B cell (primary cell): ENCODE results near the gene PPP6R2. TPM values are rescaled to one million over a fixed set of nuclear protein-coding genes. Genes with fewer than 3 reads are reported as not detected.

Experiments used
- ATAC-seq: fragments of 200-7000 bp; cut with Tn5 transposase; one replicate; pipeline ENCODE4 v1.10.0; 2021; ENCODE audit warnings: low read depth, mild to moderate bottlenecking, moderate number of reproducible peaks, moderate library complexity
- CTCF ChIA-PET: fragments of 350-600 bp; sonication (Branson Sonifier 250); formaldehyde crosslinking; loops from one replicate; lab custom pipeline; 2021; ENCODE audit warnings: antibody characterized with exemption, inconsistent platforms; lab: Charles Lee
- POLR2A ChIA-PET: fragments of 350-600 bp; sonication (Branson Sonifier 250); formaldehyde crosslinking; loops from one replicate; lab custom pipeline; 2021; ENCODE audit warnings: antibody characterized with exemption; lab: Charles Lee
- DNase-seq: peaks from one replicate; pipeline ENCODE4 v3.0.0; 2013
- H2AFZ ChIP-seq: 2 replicates; pipeline ENCODE4 v1.6.1; 2012; ENCODE audit warnings: mild to moderate bottlenecking, low read depth, low read length; ENCODE audit not compliant: insufficient read depth, poor library complexity, severe bottlenecking
- H3K27ac ChIP-seq, 2 donors: 1 replicate in 1 of 2; 2 replicates in 1 of 2; pipeline ENCODE4 v1.5.1; 2012 to 2013; ENCODE audit warnings: low read length in 2 of 2, mild to moderate bottlenecking in 2 of 2, moderate library complexity in 1 of 2
- H3K27me3 ChIP-seq, 4 experiments: fragments of 200-600 bp in 1 of 4; sonication (generic) in 1 of 4; replicated peaks in 1 of 4; 1 replicate in 2 of 4; 2 replicates in 2 of 4; pipeline versions ENCODE4 v1.6.1 to v1.7.0; 2013 to 2016; ENCODE audit warnings: low read length in 3 of 4, mild to moderate bottlenecking in 2 of 4, mixed read lengths in 1 of 4, moderate library complexity in 1 of 4; ENCODE audit not compliant: insufficient read depth in 4 of 4, control insufficient read depth in 3 of 4; ENCODE audit errors: control extremely low read depth in 1 of 4
- H3K36me3 ChIP-seq, 2 experiments: replicated peaks in 1 of 2; 1 replicate in 1 of 2; 2 replicates in 1 of 2; pipeline versions ENCODE4 v1.6.1 to v1.7.1; 2013; ENCODE audit warnings: low read length in 1 of 2; ENCODE audit not compliant: insufficient read depth in 2 of 2, control insufficient read depth in 1 of 2; ENCODE audit errors: control extremely low read depth in 1 of 2, extremely low read depth in 1 of 2
- H3K4me1 ChIP-seq, 2 donors: fragments of 200-600 bp in 1 of 2; sonication (generic) in 1 of 2; 1 replicate in 1 of 2; 2 replicates in 1 of 2; pipeline versions ENCODE4 v1.5.1 to v1.6.1; 2013 to 2017; ENCODE audit warnings: low read length in 2 of 2; ENCODE audit not compliant: control insufficient read depth in 2 of 2, insufficient read depth in 2 of 2
- H3K4me2 ChIP-seq: replicated peaks from 2 replicates; pipeline ENCODE3; 2012; ENCODE audit warnings: mild to moderate bottlenecking, low read depth, low read length; ENCODE audit not compliant: poor library complexity, severe bottlenecking
- H3K4me3 ChIP-seq, 5 experiments: fragments of 200-600 bp in 1 of 5; sonication (generic) in 1 of 5; 1 replicate in 3 of 5; 2 replicates in 2 of 5; pipeline versions ENCODE4 v1.5.1 to v1.7.0; 2011 to 2016; ENCODE audit warnings: low read length in 4 of 5, mild to moderate bottlenecking in 4 of 5, low read depth in 2 of 5, control low read depth in 1 of 5, moderate library complexity in 1 of 5; ENCODE audit not compliant: insufficient read depth in 1 of 5; ENCODE audit errors: control extremely low read depth in 1 of 5, extremely low read depth in 1 of 5
- H3K79me2 ChIP-seq: fragments of 200-600 bp; sonication (generic); one replicate; pipeline ENCODE4 v1.6.0; 2016; ENCODE audit warnings: low read length; ENCODE audit not compliant: control insufficient read depth, insufficient read depth
- H3K9ac ChIP-seq: fragments of 200-600 bp; sonication (generic); 2 replicates; pipeline ENCODE4 v1.6.1; 2017; ENCODE audit warnings: mild to moderate bottlenecking, low read length, moderate library complexity
- H3K9me3 ChIP-seq, 3 donors: one replicate each; pipeline versions ENCODE4 v1.6.1 to v1.7.1; 2013; ENCODE audit warnings: low read length in 2 of 3; ENCODE audit not compliant: control insufficient read depth in 2 of 3, insufficient read depth in 1 of 3; ENCODE audit errors: control extremely low read depth in 1 of 3
- H4K20me1 ChIP-seq: 2 replicates; pipeline ENCODE4 v1.6.0; 2012; ENCODE audit warnings: mild to moderate bottlenecking, low read length; ENCODE audit not compliant: insufficient read depth, control insufficient read depth, poor library complexity, severe bottlenecking
- H3K27ac Mint-ChIP-seq: one replicate; pipeline ENCODE4 v1.8.0; 2021; ENCODE audit warnings: mixed read lengths
- H3K27me3 Mint-ChIP-seq: one replicate; pipeline ENCODE4 v1.8.0; 2021; ENCODE audit warnings: mixed read lengths
- H3K4me1 Mint-ChIP-seq: one replicate; pipeline ENCODE4 v1.8.0; 2021; ENCODE audit warnings: mixed read lengths
- H3K4me3 Mint-ChIP-seq: one replicate; pipeline ENCODE4 v1.8.0; 2021; ENCODE audit warnings: mixed read lengths
- H3K9me3 Mint-ChIP-seq: one replicate; pipeline ENCODE4 v1.8.0; 2022; ENCODE audit warnings: mixed read lengths; ENCODE audit not compliant: insufficient read depth
- EZH2 ChIP-seq: IDR thresholded peaks from 2 replicates; pipeline ENCODE4 v1.6.1; 2012; ENCODE audit warnings: borderline replicate concordance, low read depth, mild to moderate bottlenecking, moderate library complexity, low read length; ENCODE audit not compliant: insufficient read depth, poor library complexity, severe bottlenecking
- WGBS: methylation state at CpG from one replicate; pipeline ENCODE4 v1.1.5; 2013; ENCODE audit warnings: missing lambda C conversion rate; ENCODE audit not compliant: insufficient coverage; 5-methylcytosine and 5-hydroxymethylcytosine counted together
- intact Hi-C: fragments of 100-400 bp; cut with micrococcal nuclease; formaldehyde crosslinking; loops from one replicate; pipeline ENCODE4 v1.10.0; 2022
- polyA plus RNA-seq: library from polyadenylated mRNA; depleted of rRNA; stranded (reverse); fragments of >200 nt; gene quantifications from 2 replicates; pipeline ENCODE4 v1.2.3, GENCODE V29; 2012
- total RNA-seq, 2 donors: library from RNA; stranded (reverse); fragments of 120-200 nt in 1 of 2; gene quantifications; 1 replicate in 1 of 2; 2 replicates in 1 of 2; pipeline versions ENCODE4 v1.2.3 to v1.2.4, GENCODE V29; 2013 to 2022
- TF ChIP-seq, protein P1 (sequence below): fragments of 200-600 bp; IDR thresholded peaks from one replicate; pipeline ENCODE4 v1.8.0; 2022; ENCODE audit warnings: antibody characterized with exemption, mild to moderate bottlenecking

Gene PPP6R2
- total and polyA plus RNA-seq, 2 donors (not counting 1 experiment from before 2014, with no cell fraction given), result 91.4 to 98.7 TPM

DNA sequence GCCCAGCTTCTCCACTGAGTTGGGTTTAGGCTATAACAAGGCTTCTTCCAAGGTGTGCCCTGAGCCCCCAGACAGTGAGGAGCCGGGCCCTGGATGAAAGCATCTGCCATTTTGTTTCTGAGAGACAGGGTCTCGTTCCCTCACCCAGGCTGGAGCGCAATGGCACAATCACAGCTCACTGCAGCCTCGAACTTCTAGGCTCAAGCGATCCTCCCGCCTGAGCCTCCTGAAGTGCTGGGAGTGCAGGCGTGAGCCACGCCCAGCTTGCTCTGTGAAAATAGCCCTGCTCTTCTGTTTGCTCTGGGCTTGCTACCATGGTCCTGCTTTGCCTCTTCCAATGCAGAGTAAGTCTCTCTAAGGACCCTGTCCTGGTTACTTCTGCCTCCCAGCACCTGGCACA lies 23.0 kb upstream of the PPP6R2 start:
- H3K27me3 ChIP-seq, result no peaks in the 10 kb centered on the region
- no peaks in the 10 kb centered on the region for H3K27me3 Mint-ChIP-seq
- H3K4me3 ChIP-seq, result no peak overlapping the region
- DNase-seq (no peak), ATAC-seq (no peak)
- TF ChIP-seq EZH2, result no peak
- TF ChIP-seq, protein P1, sequence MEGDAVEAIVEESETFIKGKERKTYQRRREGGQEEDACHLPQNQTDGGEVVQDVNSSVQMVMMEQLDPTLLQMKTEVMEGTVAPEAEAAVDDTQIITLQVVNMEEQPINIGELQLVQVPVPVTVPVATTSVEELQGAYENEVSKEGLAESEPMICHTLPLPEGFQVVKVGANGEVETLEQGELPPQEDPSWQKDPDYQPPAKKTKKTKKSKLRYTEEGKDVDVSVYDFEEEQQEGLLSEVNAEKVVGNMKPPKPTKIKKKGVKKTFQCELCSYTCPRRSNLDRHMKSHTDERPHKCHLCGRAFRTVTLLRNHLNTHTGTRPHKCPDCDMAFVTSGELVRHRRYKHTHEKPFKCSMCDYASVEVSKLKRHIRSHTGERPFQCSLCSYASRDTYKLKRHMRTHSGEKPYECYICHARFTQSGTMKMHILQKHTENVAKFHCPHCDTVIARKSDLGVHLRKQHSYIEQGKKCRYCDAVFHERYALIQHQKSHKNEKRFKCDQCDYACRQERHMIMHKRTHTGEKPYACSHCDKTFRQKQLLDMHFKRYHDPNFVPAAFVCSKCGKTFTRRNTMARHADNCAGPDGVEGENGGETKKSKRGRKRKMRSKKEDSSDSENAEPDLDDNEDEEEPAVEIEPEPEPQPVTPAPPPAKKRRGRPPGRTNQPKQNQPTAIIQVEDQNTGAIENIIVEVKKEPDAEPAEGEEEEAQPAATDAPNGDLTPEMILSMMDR, result no peak
- H3K4me1 Mint-ChIP-seq, result peaks cover 29% of the 10 kb centered on the region
- H3K9me3 Mint-ChIP-seq, result no peaks in the 10 kb centered on the region
- no peak overlapping the region for H3K27ac ChIP-seq
- no peak overlapping the region for H3K27ac Mint-ChIP-seq
- CTCF ChIA-PET, result interaction anchor here (0.9 to 2.0 kb wide), 4 partner anchors 40 to 178 kb away, joined by 3 to 5 read pairs (median 4); no protein-coding TSS in a partner anchor
- no peak overlapping the region for H3K4me3 Mint-ChIP-seq
- no peak overlapping the region for H3K9ac ChIP-seq
- no peaks in the 10 kb centered on the region for H4K20me1 ChIP-seq
- WGBS, result 94% methylated on average over 8 of the region's 8 CpGs
- no peak overlapping the region for H3K4me2 ChIP-seq
- intact Hi-C loops, result no loop called here
- peaks cover 5 to 17% of the 10 kb centered on the region in 2 donors for H3K4me1 ChIP-seq
- POLR2A ChIA-PET, result interaction anchor here (0.8 to 1.2 kb wide), 2 partner anchors 8 to 11 kb away, joined by 3 to 4 read pairs; no protein-coding TSS in a partner anchor
- no peak overlapping the region for H2AFZ ChIP-seq
- H3K36me3 ChIP-seq, result no peaks in the 10 kb centered on the region
- H3K79me2 ChIP-seq, result no peaks in the 10 kb centered on the region
- no peaks in the 10 kb centered on the region for H3K9me3 ChIP-seq

DNA sequence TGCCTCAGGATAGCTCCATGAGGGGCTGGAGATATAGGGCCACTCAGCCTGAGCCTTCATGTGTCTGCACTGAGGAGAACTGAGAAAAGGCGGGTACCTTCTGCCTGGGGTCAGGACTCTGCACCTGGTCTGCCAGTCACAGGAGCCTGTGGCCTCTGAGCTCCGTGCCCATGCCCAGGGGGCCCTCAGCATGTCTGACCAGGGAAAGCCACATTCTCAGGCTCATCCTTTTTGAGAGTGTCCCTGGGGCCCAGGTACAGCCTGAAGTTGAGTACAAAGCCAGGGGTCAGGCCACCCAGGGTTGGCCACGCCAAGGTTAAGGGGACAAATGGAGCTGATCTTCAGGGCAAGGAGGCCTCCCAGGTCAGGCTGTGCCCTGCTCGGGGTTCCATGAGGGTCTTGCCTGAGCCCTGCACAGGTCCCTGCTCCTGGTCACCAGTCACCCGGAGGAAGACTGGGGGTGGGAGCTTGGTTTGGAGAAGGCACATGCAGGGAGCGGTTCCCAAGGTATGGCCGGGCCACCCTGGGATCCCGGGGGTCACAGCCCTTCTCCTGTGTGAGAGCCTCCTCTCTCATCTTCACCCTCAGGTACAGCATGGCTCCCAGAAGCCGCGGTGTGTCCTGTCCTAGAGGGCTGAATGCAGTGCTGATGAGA lies 22.3 kb upstream of the PPP6R2 start:
- no peak overlapping the region for H3K27ac Mint-ChIP-seq
- H3K4me2 ChIP-seq, result no peak overlapping the region
- H2AFZ ChIP-seq, result no peak overlapping the region
- no peaks in the 10 kb centered on the region for H3K36me3 ChIP-seq
- no peak overlapping the region for H3K9ac ChIP-seq
- peaks cover 0 to under 1% (median 0%) of the 10 kb centered on the region in 4 experiments for H3K27me3 ChIP-seq
- DNase-seq, result no peak
- H3K27ac ChIP-seq, result no peak overlapping the region
- H3K4me3 Mint-ChIP-seq, result no peak overlapping the region
- H3K79me2 ChIP-seq, result no peaks in the 10 kb centered on the region
- no peak for ATAC-seq
- ChIA-PET CTCF (interaction anchor here (0.9 to 2.0 kb wide), 6 partner anchors 11 to 177 kb away, joined by 3 to 5 read pairs (median 4); no protein-coding TSS in a partner anchor), POLR2A (interaction anchor here (0.6 to 1.5 kb wide), 3 partner anchors 9 to 15 kb away, joined by 3 to 4 read pairs (median 3); no protein-coding TSS in a partner anchor)
- H3K9me3 Mint-ChIP-seq, result no peaks in the 10 kb centered on the region
- H3K9me3 ChIP-seq, result no peaks in the 10 kb centered on the region
- intact Hi-C loops, result no loop called here
- no peak overlapping the region for H3K4me3 ChIP-seq
- 77% methylated on average over 6 of the region's 10 CpGs for WGBS
- peaks cover 26% of the 10 kb centered on the region for H3K4me1 Mint-ChIP-seq
- peaks cover 0 to 10% of the 10 kb centered on the region in 2 donors for H3K4me1 ChIP-seq
- no peak for TF ChIP-seq EZH2
- TF ChIP-seq, protein P1, result no peak
- H3K27me3 Mint-ChIP-seq, result no peaks in the 10 kb centered on the region
- H4K20me1 ChIP-seq, result no peaks in the 10 kb centered on the region
